ENCODE measurements around the gene TNRC6A.

DNA sequence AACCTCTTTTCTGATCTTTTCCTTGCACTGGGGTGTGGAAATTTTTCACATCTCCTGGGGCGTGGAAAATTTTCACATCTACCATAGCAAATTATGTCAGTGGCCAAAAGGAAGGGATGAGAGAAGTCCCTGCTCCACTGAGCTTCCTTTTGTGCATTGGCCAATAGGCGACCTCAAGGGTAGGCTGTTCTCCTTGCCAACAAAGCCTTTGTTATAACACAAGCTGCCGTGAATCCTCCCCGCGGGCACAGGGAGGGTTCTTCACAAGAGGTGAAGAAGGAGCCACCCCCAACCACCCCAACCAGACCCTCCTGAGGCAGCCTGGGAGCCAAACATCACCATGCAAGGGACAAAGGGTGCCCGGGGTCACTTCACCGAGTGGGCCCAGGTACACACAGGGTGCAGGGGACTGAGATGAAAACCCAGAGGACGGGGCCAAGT, 122.8 kb downstream of the TNRC6A start:
- TF ChIP-seq EZH2 (IDR thresholded peaks at IDR 0.05; ENCODE audit: low read depth), result no peak
- TF ChIP-seq, protein P1, sequence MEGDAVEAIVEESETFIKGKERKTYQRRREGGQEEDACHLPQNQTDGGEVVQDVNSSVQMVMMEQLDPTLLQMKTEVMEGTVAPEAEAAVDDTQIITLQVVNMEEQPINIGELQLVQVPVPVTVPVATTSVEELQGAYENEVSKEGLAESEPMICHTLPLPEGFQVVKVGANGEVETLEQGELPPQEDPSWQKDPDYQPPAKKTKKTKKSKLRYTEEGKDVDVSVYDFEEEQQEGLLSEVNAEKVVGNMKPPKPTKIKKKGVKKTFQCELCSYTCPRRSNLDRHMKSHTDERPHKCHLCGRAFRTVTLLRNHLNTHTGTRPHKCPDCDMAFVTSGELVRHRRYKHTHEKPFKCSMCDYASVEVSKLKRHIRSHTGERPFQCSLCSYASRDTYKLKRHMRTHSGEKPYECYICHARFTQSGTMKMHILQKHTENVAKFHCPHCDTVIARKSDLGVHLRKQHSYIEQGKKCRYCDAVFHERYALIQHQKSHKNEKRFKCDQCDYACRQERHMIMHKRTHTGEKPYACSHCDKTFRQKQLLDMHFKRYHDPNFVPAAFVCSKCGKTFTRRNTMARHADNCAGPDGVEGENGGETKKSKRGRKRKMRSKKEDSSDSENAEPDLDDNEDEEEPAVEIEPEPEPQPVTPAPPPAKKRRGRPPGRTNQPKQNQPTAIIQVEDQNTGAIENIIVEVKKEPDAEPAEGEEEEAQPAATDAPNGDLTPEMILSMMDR (conservative IDR thresholded peaks at IDR 0.05), result no peak
